ENCODE data around the gene BDKRB2.
A peak's percentile ranks its signal among the peaks of the same experiment; 100 is the strongest.

BDKRB2 gene

DNA sequence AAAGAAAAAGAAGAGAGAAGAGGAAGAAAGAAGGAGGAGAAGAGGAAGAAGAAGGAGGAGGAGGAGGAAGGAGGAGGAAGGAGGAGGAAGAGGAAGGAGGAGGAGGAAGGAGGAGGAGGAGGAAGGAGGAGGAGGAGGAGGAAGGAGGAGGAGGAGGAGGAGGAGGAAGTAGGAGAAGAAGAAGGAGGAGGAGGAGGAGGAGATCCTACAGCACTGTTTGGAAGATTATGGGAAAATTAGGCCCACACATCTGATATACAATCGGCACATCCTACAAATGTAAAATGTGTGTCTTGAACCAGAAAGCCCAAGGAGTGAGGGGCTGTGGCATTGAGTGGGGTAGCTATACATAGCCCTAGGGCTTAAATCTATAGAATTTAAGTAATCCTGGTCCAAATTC, 12.0 kb downstream of the BDKRB2 start:
- Mint-ChIP-seq H3K4me1 (ENCODE audit: low read depth) (peaks cover 5% of the 10 kb centered on the region), H3K27ac (peak overlapping the region; percentile 20), H3K4me3 (no peak overlapping the region), H3K9me3 (peaks cover 9% of the 10 kb centered on the region), H3K36me3 (ENCODE audit: low read depth) (no peaks in the 10 kb centered on the region), H3K27me3 (peaks cover 7% of the 10 kb centered on the region)
- intact Hi-C loops (cut with micrococcal nuclease), result no loop called here

DNA sequence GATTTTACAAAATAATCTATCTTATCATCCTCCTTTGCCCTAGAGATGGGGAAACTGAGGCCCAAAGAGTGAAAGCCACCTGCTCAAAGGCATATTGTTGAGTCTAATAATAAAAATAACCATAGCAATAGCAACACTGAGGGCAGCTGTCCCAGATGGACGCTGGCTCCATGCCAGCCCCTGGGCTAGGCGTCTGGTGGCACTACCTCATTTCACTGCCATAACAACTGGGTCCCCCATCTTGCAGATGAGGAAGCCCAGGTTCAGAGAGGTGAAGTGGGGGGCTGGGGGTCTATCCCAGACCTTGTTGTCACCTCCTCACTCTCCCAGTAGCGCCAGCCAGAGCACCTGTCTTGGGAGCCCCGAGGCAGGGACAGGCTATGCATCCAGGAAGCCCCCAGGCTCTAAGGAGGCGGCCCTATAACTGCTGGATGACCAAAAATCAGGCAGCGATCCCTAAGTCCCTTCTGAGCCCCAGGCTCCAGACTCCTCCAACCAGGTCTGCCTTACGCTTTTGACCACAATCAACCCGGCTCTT, 12.8 kb downstream of the BDKRB2 start:
- peaks cover 3% of the 10 kb centered on the region for H3K9me3 Mint-ChIP-seq
- no peak overlapping the region for H3K4me3 Mint-ChIP-seq
- peaks cover 8% of the 10 kb centered on the region for H3K27me3 Mint-ChIP-seq
- no peak overlapping the region for H3K27ac Mint-ChIP-seq
- H3K36me3 Mint-ChIP-seq (ENCODE audit: low read depth), result no peaks in the 10 kb centered on the region
- intact Hi-C loops (cut with micrococcal nuclease), result no loop called here
- peaks cover 5% of the 10 kb centered on the region for H3K4me1 Mint-ChIP-seq (ENCODE audit: low read depth)

- Mint-ChIP-seq H3K4me3 (no peak overlapping the region), H3K27ac (no peak overlapping the region), H3K27me3 (peaks cover 7% of the 10 kb centered on the region), H3K4me1 (ENCODE audit: low read depth) (peaks cover 5% of the 10 kb centered on the region), H3K36me3 (ENCODE audit: low read depth) (no peaks in the 10 kb centered on the region), H3K9me3 (no peaks in the 10 kb centered on the region)
- intact Hi-C loops (cut with micrococcal nuclease), result no loop called here
Measured at GRCh38 chr14:96221109-96221650, 16.5 kb downstream of the BDKRB2 start.

- peaks cover 7% of the 10 kb centered on the region for H3K27me3 Mint-ChIP-seq
- H3K4me3 Mint-ChIP-seq, result no peak overlapping the region
- no peak overlapping the region for H3K27ac Mint-ChIP-seq
- H3K4me1 Mint-ChIP-seq (ENCODE audit: low read depth), result no peaks in the 10 kb centered on the region
- no peaks in the 10 kb centered on the region for H3K9me3 Mint-ChIP-seq
- intact Hi-C loops (cut with micrococcal nuclease), result no loop called here
- no peaks in the 10 kb centered on the region for H3K36me3 Mint-ChIP-seq (ENCODE audit: low read depth)
Measured at GRCh38 chr14:96221841-96222240, 17.2 kb downstream of the BDKRB2 start.

- Mint-ChIP-seq H3K36me3 (ENCODE audit: low read depth) (no peaks in the 10 kb centered on the region), H3K9me3 (no peaks in the 10 kb centered on the region), H3K27ac (no peak overlapping the region), H3K27me3 (peaks cover 7% of the 10 kb centered on the region), H3K4me3 (no peak overlapping the region), H3K4me1 (ENCODE audit: low read depth) (no peaks in the 10 kb centered on the region)
- intact Hi-C loops (cut with micrococcal nuclease), result no loop called here
Measured at GRCh38 chr14:96224480-96225096, 19.9 kb downstream of the BDKRB2 start.

DNA sequence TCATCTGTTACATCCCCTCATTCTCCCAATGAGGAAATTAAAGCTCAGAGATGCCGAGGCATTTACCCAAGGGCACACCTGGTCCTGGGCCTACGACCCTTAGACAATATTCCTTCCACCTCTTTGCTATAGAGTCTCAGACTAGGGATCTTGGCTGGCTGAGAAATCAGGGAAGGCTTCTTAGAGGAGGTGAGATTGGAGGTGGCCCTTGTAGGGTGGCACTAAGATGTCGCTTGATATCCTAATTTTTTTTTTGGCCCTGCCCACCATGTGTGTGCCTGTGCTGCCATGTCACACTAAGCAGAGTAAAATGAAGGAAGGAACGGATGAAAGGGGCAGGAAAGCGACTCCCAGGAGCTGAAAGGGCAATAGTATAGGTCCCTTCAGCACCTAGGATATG, 20.6 kb downstream of the BDKRB2 start:
- peaks cover 7% of the 10 kb centered on the region for H3K27me3 Mint-ChIP-seq
- intact Hi-C loops (cut with micrococcal nuclease), result no loop called here
- no peaks in the 10 kb centered on the region for H3K36me3 Mint-ChIP-seq (ENCODE audit: low read depth)
- H3K4me1 Mint-ChIP-seq (ENCODE audit: low read depth), result no peaks in the 10 kb centered on the region
- no peak overlapping the region for H3K27ac Mint-ChIP-seq
- no peak overlapping the region for H3K4me3 Mint-ChIP-seq
- no peaks in the 10 kb centered on the region for H3K9me3 Mint-ChIP-seq

GRCh38 chr14:96225745-96226151, 21.1 kb downstream of the BDKRB2 start:
- H3K27ac Mint-ChIP-seq, result no peak overlapping the region
- H3K36me3 Mint-ChIP-seq (ENCODE audit: low read depth), result no peaks in the 10 kb centered on the region
- no peak overlapping the region for H3K4me3 Mint-ChIP-seq
- no peaks in the 10 kb centered on the region for H3K4me1 Mint-ChIP-seq (ENCODE audit: low read depth)
- intact Hi-C loops (cut with micrococcal nuclease), result no loop called here
- peaks cover 5% of the 10 kb centered on the region for H3K27me3 Mint-ChIP-seq
- H3K9me3 Mint-ChIP-seq, result no peaks in the 10 kb centered on the region

GRCh38 chr14:96227428-96227827, 22.8 kb downstream of the BDKRB2 start:
- Mint-ChIP-seq H3K4me3 (no peak overlapping the region), H3K27ac (no peak overlapping the region), H3K4me1 (ENCODE audit: low read depth) (no peaks in the 10 kb centered on the region), H3K36me3 (ENCODE audit: low read depth) (no peaks in the 10 kb centered on the region), H3K27me3 (no peaks in the 10 kb centered on the region), H3K9me3 (no peaks in the 10 kb centered on the region)
- intact Hi-C loops (cut with micrococcal nuclease), result no loop called here

GRCh38 chr14:96229315-96229714, 24.7 kb downstream of the BDKRB2 start:
- H3K27me3 Mint-ChIP-seq, result no peaks in the 10 kb centered on the region
- intact Hi-C loops (cut with micrococcal nuclease), result no loop called here
- no peak overlapping the region for H3K27ac Mint-ChIP-seq
- no peak overlapping the region for H3K4me3 Mint-ChIP-seq
- H3K9me3 Mint-ChIP-seq, result no peaks in the 10 kb centered on the region
- no peaks in the 10 kb centered on the region for H3K36me3 Mint-ChIP-seq (ENCODE audit: low read depth)
- no peaks in the 10 kb centered on the region for H3K4me1 Mint-ChIP-seq (ENCODE audit: low read depth)

DNA sequence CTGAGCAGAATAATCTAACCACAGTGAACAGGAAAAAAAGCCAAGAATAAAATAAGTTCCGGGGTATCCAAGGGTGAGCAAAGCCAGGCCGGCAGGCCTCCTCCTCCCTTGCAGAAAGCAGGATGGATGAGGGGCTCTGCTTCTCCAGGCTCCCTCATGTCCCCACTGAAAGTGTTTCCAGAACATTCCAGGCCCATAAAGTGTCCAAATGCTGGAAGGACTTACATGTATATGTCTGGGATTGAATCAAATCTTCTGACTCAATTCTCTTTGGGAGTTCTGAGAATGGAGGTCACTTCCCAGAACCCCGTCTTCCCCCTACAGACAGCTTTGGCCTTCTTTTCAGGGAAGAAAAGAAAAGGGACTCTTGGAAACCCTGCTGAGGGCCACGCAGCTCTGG, 26.4 kb downstream of the BDKRB2 start:
- H3K4me1 Mint-ChIP-seq (ENCODE audit: low read depth), result no peaks in the 10 kb centered on the region
- no peak overlapping the region for H3K27ac Mint-ChIP-seq
- intact Hi-C loops (cut with micrococcal nuclease), result no loop called here
- no peaks in the 10 kb centered on the region for H3K9me3 Mint-ChIP-seq
- no peaks in the 10 kb centered on the region for H3K36me3 Mint-ChIP-seq (ENCODE audit: low read depth)
- no peaks in the 10 kb centered on the region for H3K27me3 Mint-ChIP-seq
- no peak overlapping the region for H3K4me3 Mint-ChIP-seq

DNA sequence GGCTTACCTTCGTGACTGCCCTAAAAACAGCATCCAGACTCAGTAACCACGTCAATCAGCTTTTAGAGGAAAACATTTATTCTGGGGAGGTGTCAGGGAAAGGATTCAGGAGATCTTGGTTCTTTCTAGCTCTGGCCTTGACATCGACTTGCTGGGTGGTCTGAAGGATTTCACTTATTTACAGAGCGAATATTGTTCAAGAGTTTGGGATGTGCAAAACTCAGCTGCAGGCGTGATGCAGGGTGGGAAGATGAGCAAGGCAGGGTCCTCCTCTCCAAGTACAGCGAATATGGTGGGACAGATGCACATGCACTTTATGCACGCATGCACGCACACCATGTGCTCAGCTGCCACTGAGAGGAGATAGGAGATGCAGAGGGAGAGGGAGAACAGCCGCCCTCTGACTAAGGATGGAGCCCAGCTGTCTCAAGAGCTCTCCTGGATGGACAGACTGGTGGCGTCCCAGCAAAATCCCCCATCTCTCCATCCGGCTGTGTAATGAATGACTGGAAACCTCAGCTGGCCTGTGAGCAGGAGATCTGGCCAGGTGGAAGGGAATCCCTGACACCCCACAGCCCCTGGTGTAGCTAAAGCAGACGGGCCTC, 27.0 kb downstream of the BDKRB2 start:
- H3K27ac Mint-ChIP-seq, result no peak overlapping the region
- H3K9me3 Mint-ChIP-seq, result no peaks in the 10 kb centered on the region
- H3K4me1 Mint-ChIP-seq (ENCODE audit: low read depth), result no peaks in the 10 kb centered on the region
- H3K4me3 Mint-ChIP-seq, result no peak overlapping the region
- intact Hi-C loops (cut with micrococcal nuclease), result no loop called here
- H3K36me3 Mint-ChIP-seq (ENCODE audit: low read depth), result no peaks in the 10 kb centered on the region
- no peaks in the 10 kb centered on the region for H3K27me3 Mint-ChIP-seq

DNA sequence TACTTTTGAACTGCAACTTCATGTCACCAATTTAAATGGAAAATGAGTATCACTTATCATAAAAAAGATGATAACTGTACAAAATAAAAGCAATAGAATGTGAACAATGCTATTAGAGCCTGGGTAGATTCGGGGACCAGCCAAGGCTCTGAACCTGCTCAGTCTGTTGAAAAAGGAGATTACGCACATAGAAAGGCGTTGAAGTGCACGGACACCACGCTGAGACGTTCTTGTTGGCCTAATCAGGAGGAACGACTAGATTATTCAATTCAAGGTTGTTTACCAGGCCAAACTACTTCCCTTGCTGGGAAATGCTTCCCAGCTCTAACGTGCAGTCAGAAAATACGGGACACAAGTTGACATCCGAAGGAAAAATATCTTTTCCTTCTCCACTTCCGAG, 27.9 kb downstream of the BDKRB2 start:
- H3K4me1 Mint-ChIP-seq (ENCODE audit: low read depth), result no peaks in the 10 kb centered on the region
- intact Hi-C loops (cut with micrococcal nuclease), result no loop called here
- no peaks in the 10 kb centered on the region for H3K36me3 Mint-ChIP-seq (ENCODE audit: low read depth)
- no peaks in the 10 kb centered on the region for H3K27me3 Mint-ChIP-seq
- H3K4me3 Mint-ChIP-seq, result no peak overlapping the region
- H3K27ac Mint-ChIP-seq, result no peak overlapping the region
- H3K9me3 Mint-ChIP-seq, result no peaks in the 10 kb centered on the region

GRCh38 chr14:96233661-96234060, 29.0 kb downstream of the BDKRB2 start:
- no peaks in the 10 kb centered on the region for H3K9me3 Mint-ChIP-seq
- H3K27me3 Mint-ChIP-seq, result no peaks in the 10 kb centered on the region
- no peaks in the 10 kb centered on the region for H3K4me1 Mint-ChIP-seq (ENCODE audit: low read depth)
- no peak overlapping the region for H3K27ac Mint-ChIP-seq
- H3K4me3 Mint-ChIP-seq, result no peak overlapping the region
- no peaks in the 10 kb centered on the region for H3K36me3 Mint-ChIP-seq (ENCODE audit: low read depth)
- intact Hi-C loops (cut with micrococcal nuclease), result no loop called here

- H3K4me3 Mint-ChIP-seq, result no peak overlapping the region
- no peaks in the 10 kb centered on the region for H3K4me1 Mint-ChIP-seq (ENCODE audit: low read depth)
- H3K27me3 Mint-ChIP-seq, result peaks cover 2% of the 10 kb centered on the region
- no peaks in the 10 kb centered on the region for H3K36me3 Mint-ChIP-seq (ENCODE audit: low read depth)
- no peaks in the 10 kb centered on the region for H3K9me3 Mint-ChIP-seq
- intact Hi-C loops (cut with micrococcal nuclease), result no loop called here
- no peak overlapping the region for H3K27ac Mint-ChIP-seq
Measured at GRCh38 chr14:96235426-96235825, 30.8 kb downstream of the BDKRB2 start.

GRCh38 chr14:96237641-96238040, 33.0 kb downstream of the BDKRB2 start:
- intact Hi-C loops (cut with micrococcal nuclease), result no loop called here
- Mint-ChIP-seq H3K4me3 (no peak overlapping the region), H3K36me3 (ENCODE audit: low read depth) (no peaks in the 10 kb centered on the region), H3K4me1 (ENCODE audit: low read depth) (no peaks in the 10 kb centered on the region), H3K9me3 (no peaks in the 10 kb centered on the region), H3K27me3 (peaks cover 2% of the 10 kb centered on the region), H3K27ac (no peak overlapping the region)
